Esophagus squamous epithelium (tissue), 4 donors: ENCODE results near the gene LARGE2.

Experiments
- CTCF ChIP-seq, 6 experiments: fragments of 450-650 bp in 4 of 6; fragments of 200-600 bp in 2 of 6; sonication (generic) in 2 of 6; IDR thresholded peaks; one replicate each; pipeline ENCODE4 v1.5.1; 2016 to 2019; ENCODE audit warnings: antibody characterized with exemption in 6 of 6, mild to moderate bottlenecking in 4 of 6, moderate library complexity in 4 of 6
- POLR2A ChIP-seq, 4 donors: fragments of 450-650 bp; IDR thresholded peaks; one replicate each; pipeline ENCODE4 v1.6.1; 2017; ENCODE audit warnings: antibody characterized with exemption in 4 of 4, mild to moderate bottlenecking in 4 of 4, moderate library complexity in 3 of 4

- TF ChIP-seq POLR2A (IDR thresholded peaks at IDR 0.05) = no peak
- no peak for TF ChIP-seq CTCF (IDR thresholded peaks at IDR 0.05)
Observed at GRCh38 chr11:45880772-45881570, 41.5 kb upstream of the LARGE2 start.
